K562 (cell line): ENCODE measurements around the gene TMOD3. TPM values are rescaled to one million over a fixed set of nuclear protein-coding genes. Genes with fewer than 3 reads are reported as not detected.

ENCODE experiments used
- ATAC-seq: fragments of 200-7000 bp; cut with Tn5 transposase; 3 replicates; pipeline ENCODE4 v1.9.1; 2020; ENCODE audit warnings: moderate library complexity
- BruUV-seq: library from RNA; stranded (reverse); fragments of 400-500 nt; replicated peaks from 2 replicates; lab custom pipeline; 2021; lab: Mats Ljungman, UMichigan
- CTCF ChIA-PET: fragments of 300-600 bp; formaldehyde crosslinking; extraction: SDS; loops from one replicate; lab custom pipeline; 2021; ENCODE audit warnings: low intra/inter-chr PET ratio; lab: Yijun Ruan, JAX
- POLR2A ChIA-PET: fragments of 300-600, 350-650 bp; sonication (Branson Sonifier 250); formaldehyde crosslinking; extraction: SDS; loops from one replicate; lab custom pipeline; 2021; ENCODE audit warnings: antibody characterized with exemption, inconsistent platforms; lab: Yijun Ruan, JAX
- DNase-seq, 4 experiments: peaks; one replicate each; pipeline versions ENCODE4 v3.0.0 to v3.0.0-alpha.2; 2011 to 2018; ENCODE audit warnings: low spot score in 3 of 4, mixed read lengths in 3 of 4; ENCODE audit errors: extremely low read depth in 1 of 4
- FAIRE-seq: peaks from 2 replicates; lab custom pipeline; 2011; peaks lifted over from hg19 to GRCh38; lab: Jason Lieb, UNC
- H2AFZ ChIP-seq: 2 replicates; pipeline ENCODE4 v1.6.0; 2011; ENCODE audit warnings: low read depth, low read length, control low read depth, inconsistent platforms
- H3K27ac ChIP-seq: fragments of 200-600 bp; 3 replicates; pipeline ENCODE4 v1.8.0; 2011; ENCODE audit warnings: low read depth, mild to moderate bottlenecking, control low read depth, inconsistent platforms, low read length, moderate library complexity, mixed read lengths; ENCODE audit errors: extremely low read depth
- H3K27me3 ChIP-seq, 2 experiments: fragments of 300-600 bp in 1 of 2; 2 replicates in 1 of 2; 3 replicates in 1 of 2; pipeline versions ENCODE4 v1.6.0 to v1.8.0; 2011; ENCODE audit warnings: inconsistent platforms in 2 of 2, low read length in 2 of 2, mild to moderate bottlenecking in 1 of 2, mixed read lengths in 1 of 2, moderate library complexity in 1 of 2; ENCODE audit not compliant: control insufficient read depth in 2 of 2, insufficient read depth in 2 of 2
- H3K36me3 ChIP-seq: fragments of 300-600 bp; 3 replicates; pipeline ENCODE4 v1.8.0; 2011; ENCODE audit warnings: mild to moderate bottlenecking, low read length, inconsistent platforms; ENCODE audit not compliant: control insufficient read depth, insufficient read depth
- H3K4me1 ChIP-seq, 2 experiments: fragments of 200-600 bp in 1 of 2; replicated peaks in 1 of 2; 2 replicates in 1 of 2; 3 replicates in 1 of 2; pipeline versions ENCODE4 v1.5.1 to v1.8.0; 2011; ENCODE audit warnings: inconsistent platforms in 2 of 2, low read length in 2 of 2, mild to moderate bottlenecking in 1 of 2, mixed read lengths in 1 of 2, moderate library complexity in 1 of 2; ENCODE audit not compliant: control insufficient read depth in 2 of 2, insufficient read depth in 2 of 2
- H3K4me2 ChIP-seq: 2 replicates; pipeline ENCODE4 v1.6.1; 2011; ENCODE audit warnings: low read length, control low read depth, inconsistent platforms, mixed read lengths; ENCODE audit not compliant: insufficient read depth
- H3K4me3 ChIP-seq: fragments of 200-600 bp; sonication (generic), shearing (Covaris generic); 2 replicates; pipeline ENCODE4 v1.5.1; 2016; ENCODE audit warnings: control low read depth, inconsistent platforms
- H3K79me2 ChIP-seq: fragments of 200-600 bp; 3 replicates; pipeline ENCODE4 v1.8.0; 2011; ENCODE audit warnings: low read length, inconsistent platforms; ENCODE audit not compliant: control insufficient read depth, insufficient read depth
- H3K9ac ChIP-seq, 2 experiments: 2 replicates each; pipeline versions ENCODE4 v1.6.0 to v1.6.1; 2011; ENCODE audit warnings: low read depth in 2 of 2, low read length in 2 of 2, control low read depth in 1 of 2, inconsistent platforms in 1 of 2, mild to moderate bottlenecking in 1 of 2, mixed read lengths in 1 of 2; ENCODE audit not compliant: insufficient read depth in 1 of 2
- H3K9me1 ChIP-seq: one replicate; pipeline ENCODE4 v1.6.0; 2011; ENCODE audit warnings: inconsistent platforms, mild to moderate bottlenecking, low read length, moderate library complexity; ENCODE audit not compliant: control insufficient read depth, insufficient read depth
- H3K9me3 ChIP-seq: replicated peaks from 2 replicates; pipeline ENCODE4 v1.5.1; 2011; ENCODE audit warnings: low read depth, low read length, inconsistent platforms; ENCODE audit not compliant: control insufficient read depth, insufficient read depth
- H4K20me1 ChIP-seq: replicated peaks from 2 replicates; pipeline ENCODE4 v1.6.1; 2011; ENCODE audit warnings: low read length, inconsistent platforms, mixed read lengths; ENCODE audit not compliant: control insufficient read depth, insufficient read depth
- ADNP ChIP-seq: fragments of 200-800 bp; sonication (Bioruptor generic); IDR thresholded peaks from 2 replicates; pipeline ENCODE4 v1.6.1; 2016; ENCODE audit warnings: missing genetic modification characterization, missing compliant biosample characterization
- C11orf30 ChIP-seq: fragments of 450-650 bp; IDR thresholded peaks from 2 replicates; pipeline ENCODE4 v1.6.1; 2016; ENCODE audit warnings: low read depth, mild to moderate bottlenecking
- MLLT1 ChIP-seq, 2 experiments: fragments of 450-650 bp; IDR thresholded peaks; 2 replicates each; pipeline ENCODE4 v1.6.1; 2016
- NR3C1 ChIP-seq: sonication (generic); formaldehyde crosslinking; IDR thresholded peaks from 2 replicates; pipeline ENCODE4 v1.8.1; 2022; ENCODE audit warnings: missing genetic modification reagents
- PREB ChIP-seq: sonication (generic); formaldehyde crosslinking; IDR thresholded peaks from 2 replicates; pipeline ENCODE4 v1.8.1; 2023; ENCODE audit warnings: mild to moderate bottlenecking, missing genetic modification reagents
- TARDBP ChIP-seq: fragments of 450-650 bp; IDR thresholded peaks from 2 replicates; pipeline ENCODE4 v1.6.1; 2016
- ZNF217 ChIP-seq: sonication (generic); formaldehyde crosslinking; IDR thresholded peaks from 2 replicates; pipeline ENCODE4 v1.8.0; 2022; ENCODE audit warnings: mild to moderate bottlenecking, missing genetic modification reagents
- ZNF431 ChIP-seq: sonication (generic); formaldehyde crosslinking; IDR thresholded peaks from 2 replicates; pipeline ENCODE4 v1.8.0; 2022; ENCODE audit warnings: mild to moderate bottlenecking, missing genetic modification reagents
- ZNF644 ChIP-seq: fragments of 200-800 bp; sonication (Bioruptor generic); IDR thresholded peaks from 2 replicates; pipeline ENCODE4 v1.6.1; 2016; ENCODE audit warnings: low read depth, missing genetic modification characterization, missing compliant biosample characterization
- WGBS: fragments of 100-300 bp; shearing (Covaris generic); methylation state at CpG from one replicate; pipeline ENCODE4 v1.1.6; 2016; ENCODE audit warnings: low coverage, mixed read lengths; ENCODE audit not compliant: insufficient coverage; ENCODE audit errors: missing lambda C conversion rate; 5-methylcytosine and 5-hydroxymethylcytosine counted together
- in situ Hi-C: fragments of 300-500 bp; cut with MboI; formaldehyde crosslinking; loops from 4 replicates; pipeline ENCODE4 v1.15.0; 2018; ENCODE audit warnings: inconsistent platforms, mixed read lengths
- intact Hi-C: fragments of 100-400 bp; cut with micrococcal nuclease; formaldehyde crosslinking; loops from 2 replicates; pipeline ENCODE4 v1.14.2; 2022
- polyA plus RNA-seq, 8 experiments: library from polyadenylated mRNA; depleted of rRNA in 4 of 8; stranded (reverse) in 5 of 8; unstranded in 3 of 8; fragments of >200 nt; fragmentation: Nextera tagmentation in 2 of 8; fragmentation: Illumina TruSeq in 1 of 8; extraction: Ambion mirVana in 2 of 8; extraction: Trizol in 1 of 8; gene quantifications; 2 replicates each; pipeline versions ENCODE4 v1.2.1 to v1.2.3, GENCODE V29; 2011 to 2014; ENCODE audit warnings: inconsistent platforms in 1 of 8, missing spikeins in 1 of 8
- total RNA-seq, 7 experiments: library from RNA; depleted of rRNA in 6 of 7; stranded (reverse); fragments of >200 nt in 6 of 7; fragmentation: Illumina TruSeq in 2 of 7; extraction: Trizol in 2 of 7; gene quantifications; 2 replicates each; pipeline versions ENCODE4 v1.2.1 to v1.2.3, GENCODE V29; 2011 to 2021; ENCODE audit warnings: low replicate concordance in 1 of 7
- TF ChIP-seq, protein P1 (sequence below): fragments of 450-650 bp; IDR thresholded peaks from 2 replicates; pipeline ENCODE4 v1.6.1; 2016
- TF ChIP-seq, protein P2 (sequence below): sonication (generic); formaldehyde crosslinking; IDR thresholded peaks from 2 replicates; pipeline ENCODE4 v1.4.0; 2020; ENCODE audit warnings: mild to moderate bottlenecking, missing genetic modification reagents

TMOD3 gene
- total and polyA plus RNA-seq, 9 of the 15 experiments (the other 6 are each of a cell fraction or from before 2014, with no cell fraction given) = 6.8 to 45.0 (median 30.9) TPM

GRCh38 chr15:51796847-51797401 lies 32.5 kb upstream of the TMOD3 start (continued):
- TF ChIP-seq, protein P1, sequence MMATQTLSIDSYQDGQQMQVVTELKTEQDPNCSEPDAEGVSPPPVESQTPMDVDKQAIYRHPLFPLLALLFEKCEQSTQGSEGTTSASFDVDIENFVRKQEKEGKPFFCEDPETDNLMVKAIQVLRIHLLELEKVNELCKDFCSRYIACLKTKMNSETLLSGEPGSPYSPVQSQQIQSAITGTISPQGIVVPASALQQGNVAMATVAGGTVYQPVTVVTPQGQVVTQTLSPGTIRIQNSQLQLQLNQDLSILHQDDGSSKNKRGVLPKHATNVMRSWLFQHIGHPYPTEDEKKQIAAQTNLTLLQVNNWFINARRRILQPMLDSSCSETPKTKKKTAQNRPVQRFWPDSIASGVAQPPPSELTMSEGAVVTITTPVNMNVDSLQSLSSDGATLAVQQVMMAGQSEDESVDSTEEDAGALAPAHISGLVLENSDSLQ = peak; percentile 51
- TF ChIP-seq ZNF644 (tag) (no peak), TARDBP (no peak), ZNF431 (CRISPR knock-in tag) (no peak), ADNP (no peak)
- TF ChIP-seq, all 486 proteins: peak for 20

DNA sequence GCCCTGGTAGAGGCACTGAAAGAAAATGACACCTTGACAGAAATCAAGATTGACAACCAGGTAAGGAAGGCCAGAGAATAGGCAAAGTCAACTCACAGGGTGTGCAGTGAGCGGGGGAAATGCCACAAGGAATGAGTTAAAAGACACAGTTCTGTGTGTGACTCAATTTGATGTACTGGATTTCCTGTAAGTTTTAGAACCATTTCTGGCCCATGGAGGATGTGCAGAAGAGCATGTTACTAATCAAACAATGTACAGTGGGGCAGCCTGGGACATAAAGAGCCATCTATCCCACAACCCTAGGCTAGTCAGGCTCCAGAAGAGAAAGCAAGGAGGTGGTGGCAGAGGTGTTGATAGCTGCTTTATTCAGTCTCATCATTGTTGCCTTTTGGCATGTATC lies 31.2 kb upstream of the TMOD3 start:
- in situ Hi-C loops (no loop called here), intact Hi-C loops (no loop called here)
- POLR2A ChIA-PET = interaction anchor here (0.6 to 1.0 kb wide), 2 partner anchors 48 to 57 kb away, joined by 3 to 4 read pairs; no protein-coding TSS in a partner anchor
- no peaks in the 10 kb centered on the region for H3K36me3 ChIP-seq
- DNase-seq (no peak), FAIRE-seq (no peak), ATAC-seq (no peak)
- no peaks in the 10 kb centered on the region for H4K20me1 ChIP-seq
- no peaks in the 10 kb centered on the region for H3K9me1 ChIP-seq
- WGBS = 85% methylated on average over 1 of the region's 1 CpG
- CTCF ChIA-PET = no interaction called here
- no peaks in the 10 kb centered on the region for H3K79me2 ChIP-seq
- no peak overlapping the region for H3K4me2 ChIP-seq
- no TSS peak for BruUV-seq
- H3K27ac ChIP-seq = no peak overlapping the region
- H3K9ac ChIP-seq = no peak overlapping the region
- H2AFZ ChIP-seq = no peak overlapping the region
- no peaks in the 10 kb centered on the region for H3K9me3 ChIP-seq
- no peaks in the 10 kb centered on the region for H3K27me3 ChIP-seq
- H3K4me1 ChIP-seq = peaks cover 0 to 7% of the 10 kb centered on the region in 2 experiments; a peak in 3 of 5 replicates
- no peak overlapping the region for H3K4me3 ChIP-seq
- TF ChIP-seq C11orf30 = no peak
- no peak for TF ChIP-seq PREB
- no peak for TF ChIP-seq NR3C1 (CRISPR knock-in tag)
- no peak for TF ChIP-seq MLLT1 (IDR thresholded peaks at IDR 0.05)
- TF ChIP-seq ZNF217 (CRISPR knock-in tag) = no peak
- TF ChIP-seq, protein P2, sequence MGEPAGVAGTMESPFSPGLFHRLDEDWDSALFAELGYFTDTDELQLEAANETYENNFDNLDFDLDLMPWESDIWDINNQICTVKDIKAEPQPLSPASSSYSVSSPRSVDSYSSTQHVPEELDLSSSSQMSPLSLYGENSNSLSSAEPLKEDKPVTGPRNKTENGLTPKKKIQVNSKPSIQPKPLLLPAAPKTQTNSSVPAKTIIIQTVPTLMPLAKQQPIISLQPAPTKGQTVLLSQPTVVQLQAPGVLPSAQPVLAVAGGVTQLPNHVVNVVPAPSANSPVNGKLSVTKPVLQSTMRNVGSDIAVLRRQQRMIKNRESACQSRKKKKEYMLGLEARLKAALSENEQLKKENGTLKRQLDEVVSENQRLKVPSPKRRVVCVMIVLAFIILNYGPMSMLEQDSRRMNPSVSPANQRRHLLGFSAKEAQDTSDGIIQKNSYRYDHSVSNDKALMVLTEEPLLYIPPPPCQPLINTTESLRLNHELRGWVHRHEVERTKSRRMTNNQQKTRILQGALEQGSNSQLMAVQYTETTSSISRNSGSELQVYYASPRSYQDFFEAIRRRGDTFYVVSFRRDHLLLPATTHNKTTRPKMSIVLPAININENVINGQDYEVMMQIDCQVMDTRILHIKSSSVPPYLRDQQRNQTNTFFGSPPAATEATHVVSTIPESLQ (CRISPR knock-in tag) = no peak
